PFSK-1 (cell line): Measurements from ENCODE around the gene TMEM139.

ENCODE experiments used
- POLR2AphosphoS5 ChIP-seq: IDR thresholded peaks from 2 replicates; pipeline ENCODE4 v1.6.1; 2012; ENCODE audit warnings: low read depth, mild to moderate bottlenecking, control low read depth, low read length, moderate library complexity
- SIN3A ChIP-seq: IDR thresholded peaks from 2 replicates; pipeline ENCODE4 v1.6.1; 2012; ENCODE audit warnings: mild to moderate bottlenecking, low read length, moderate library complexity, borderline replicate concordance; ENCODE audit not compliant: insufficient read depth
- TAF1 ChIP-seq: IDR thresholded peaks from 2 replicates; pipeline ENCODE4 v1.6.1; 2012; ENCODE audit warnings: low read length, control low read depth, borderline replicate concordance; ENCODE audit not compliant: insufficient read depth
- TF ChIP-seq, protein P1 (sequence below), 2 experiments: IDR thresholded peaks; 2 replicates each; pipeline versions ENCODE4 v1.6.1 to v1.8.0; 2011 to 2012; ENCODE audit warnings: low read depth in 2 of 2, low read length in 2 of 2, control low read depth in 1 of 2, inconsistent platforms in 1 of 2, mild to moderate bottlenecking in 1 of 2, moderate library complexity in 1 of 2; ENCODE audit not compliant: insufficient read depth in 1 of 2

DNA sequence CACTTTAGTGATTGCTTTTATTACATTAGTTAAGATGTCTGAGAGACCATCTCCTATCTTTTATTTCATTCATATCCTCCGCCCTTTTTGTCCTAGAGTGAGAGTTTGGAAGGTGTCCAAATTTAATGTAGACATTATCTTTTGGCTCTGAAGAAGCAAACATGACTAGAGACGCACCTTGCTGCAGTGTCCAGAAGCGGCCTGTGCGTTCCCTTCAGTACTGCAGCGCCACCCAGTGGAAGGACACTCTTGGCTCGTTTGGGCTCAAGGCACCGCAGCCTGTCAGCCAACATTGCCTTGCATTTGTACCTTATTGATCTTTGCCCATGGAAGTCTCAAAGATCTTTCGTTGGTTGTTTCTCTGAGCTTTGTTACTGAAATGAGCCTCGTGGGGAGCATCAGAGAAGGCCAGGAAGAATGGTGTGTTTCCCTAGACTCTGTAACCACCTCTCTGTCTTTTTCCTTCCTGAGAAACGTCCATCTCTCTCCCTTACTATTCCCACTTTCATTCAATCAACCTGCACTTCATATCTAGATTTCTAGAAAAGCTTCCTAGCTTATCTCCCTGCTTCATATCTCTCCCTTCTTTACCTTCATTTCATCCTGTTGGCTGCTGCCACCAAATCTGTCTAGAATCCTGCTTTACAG is 20.8 kb downstream of the TMEM139 start:
- no peak for TF ChIP-seq POLR2AphosphoS5
- no peak for TF ChIP-seq TAF1
- TF ChIP-seq SIN3A, result no peak
- TF ChIP-seq, protein P1, sequence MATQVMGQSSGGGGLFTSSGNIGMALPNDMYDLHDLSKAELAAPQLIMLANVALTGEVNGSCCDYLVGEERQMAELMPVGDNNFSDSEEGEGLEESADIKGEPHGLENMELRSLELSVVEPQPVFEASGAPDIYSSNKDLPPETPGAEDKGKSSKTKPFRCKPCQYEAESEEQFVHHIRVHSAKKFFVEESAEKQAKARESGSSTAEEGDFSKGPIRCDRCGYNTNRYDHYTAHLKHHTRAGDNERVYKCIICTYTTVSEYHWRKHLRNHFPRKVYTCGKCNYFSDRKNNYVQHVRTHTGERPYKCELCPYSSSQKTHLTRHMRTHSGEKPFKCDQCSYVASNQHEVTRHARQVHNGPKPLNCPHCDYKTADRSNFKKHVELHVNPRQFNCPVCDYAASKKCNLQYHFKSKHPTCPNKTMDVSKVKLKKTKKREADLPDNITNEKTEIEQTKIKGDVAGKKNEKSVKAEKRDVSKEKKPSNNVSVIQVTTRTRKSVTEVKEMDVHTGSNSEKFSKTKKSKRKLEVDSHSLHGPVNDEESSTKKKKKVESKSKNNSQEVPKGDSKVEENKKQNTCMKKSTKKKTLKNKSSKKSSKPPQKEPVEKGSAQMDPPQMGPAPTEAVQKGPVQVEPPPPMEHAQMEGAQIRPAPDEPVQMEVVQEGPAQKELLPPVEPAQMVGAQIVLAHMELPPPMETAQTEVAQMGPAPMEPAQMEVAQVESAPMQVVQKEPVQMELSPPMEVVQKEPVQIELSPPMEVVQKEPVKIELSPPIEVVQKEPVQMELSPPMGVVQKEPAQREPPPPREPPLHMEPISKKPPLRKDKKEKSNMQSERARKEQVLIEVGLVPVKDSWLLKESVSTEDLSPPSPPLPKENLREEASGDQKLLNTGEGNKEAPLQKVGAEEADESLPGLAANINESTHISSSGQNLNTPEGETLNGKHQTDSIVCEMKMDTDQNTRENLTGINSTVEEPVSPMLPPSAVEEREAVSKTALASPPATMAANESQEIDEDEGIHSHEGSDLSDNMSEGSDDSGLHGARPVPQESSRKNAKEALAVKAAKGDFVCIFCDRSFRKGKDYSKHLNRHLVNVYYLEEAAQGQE (IDR thresholded peaks at IDR 0.05; ENCODE audit: insufficient read depth in 1 of 2, low read depth in 2 of 2, low read length in 2 of 2), result no peak
